HepG2 (cell line): Measurements from ENCODE around the gene ZBTB26. TPM values are rescaled to one million over a fixed set of nuclear protein-coding genes. Genes with fewer than 3 reads are reported as not detected.

Experiments used
- CEBPB ChIP-seq: IDR thresholded peaks from 2 replicates; pipeline ENCODE4 v1.6.1; 2011; ENCODE audit warnings: low read depth, low read length, improper control_type of control experiment, borderline replicate concordance
- JARID2 ChIP-seq: sonication (generic); formaldehyde crosslinking; IDR thresholded peaks from 2 replicates; pipeline ENCODE4 v1.8.1; 2023; ENCODE audit warnings: missing genetic modification reagents, inconsistent platforms; ENCODE audit not compliant: insufficient replicate concordance
- NONO ChIP-seq, 2 experiments: fragments of 450-650 bp in 1 of 2; sonication (generic) in 1 of 2; formaldehyde crosslinking in 1 of 2; IDR thresholded peaks in 1 of 2; conservative IDR thresholded peaks in 1 of 2; 2 replicates each; pipeline versions ENCODE4 v1.6.1 to v1.8.0; 2017 to 2022; ENCODE audit warnings: mild to moderate bottlenecking in 1 of 2, missing genetic modification reagents in 1 of 2, moderate library complexity in 1 of 2
- PAXIP1 ChIP-seq: sonication (generic); formaldehyde crosslinking; conservative IDR thresholded peaks from 2 replicates; pipeline ENCODE4 v1.4.0; 2020; ENCODE audit warnings: mild to moderate bottlenecking, missing genetic modification reagents, moderate library complexity
- POLR2AphosphoS2 ChIP-seq: IDR thresholded peaks from 2 replicates; pipeline ENCODE4 v1.6.1; 2011; ENCODE audit warnings: low read depth, low read length, improper control_type of control experiment
- SYNCRIP ChIP-seq: fragments of 200-400 bp; formaldehyde crosslinking; IDR thresholded peaks from 2 replicates; pipeline ENCODE4 v1.6.1; 2018; ENCODE audit warnings: mild to moderate bottlenecking, low read depth, low read length; ENCODE audit not compliant: insufficient read depth
- TBX3 ChIP-seq: fragments of 450-650 bp; IDR thresholded peaks from 2 replicates; pipeline ENCODE4 v1.6.1; 2017; ENCODE audit warnings: antibody characterized with exemption, mild to moderate bottlenecking, inconsistent platforms, borderline replicate concordance
- ZFP90 ChIP-seq: sonication (generic); formaldehyde crosslinking; IDR thresholded peaks from 2 replicates; pipeline ENCODE4 v1.8.0; 2022; ENCODE audit warnings: missing genetic modification reagents, mild to moderate bottlenecking, inconsistent platforms, borderline replicate concordance
- ZNF232 ChIP-seq: sonication (generic); formaldehyde crosslinking; IDR thresholded peaks from 2 replicates; pipeline ENCODE4 v1.4.0; 2020; ENCODE audit warnings: missing genetic modification reagents, borderline replicate concordance
- ZNF263 ChIP-seq: sonication (generic); formaldehyde crosslinking; IDR thresholded peaks from 2 replicates; pipeline ENCODE4 v1.4.0; 2020; ENCODE audit warnings: missing genetic modification reagents
- ZNF318 ChIP-seq: sonication (generic); formaldehyde crosslinking; IDR thresholded peaks from 2 replicates; pipeline ENCODE4 v1.4.0; 2020; ENCODE audit warnings: mild to moderate bottlenecking, missing genetic modification reagents
- polyA plus RNA-seq, 8 experiments: library from polyadenylated mRNA; depleted of rRNA in 3 of 8; stranded (reverse) in 7 of 8; unstranded in 1 of 8; fragments of >200 nt; fragmentation: Illumina TruSeq in 4 of 8; extraction: Trizol in 4 of 8; gene quantifications; 2 replicates each; pipeline versions ENCODE4 v1.2.1 to v1.2.3, GENCODE V29; 2011 to 2016; ENCODE audit warnings: low read depth in 4 of 8, missing spikeins in 1 of 8, mixed read lengths in 1 of 8; ENCODE audit not compliant: insufficient read depth in 1 of 8
- total RNA-seq, 5 experiments: library from RNA; depleted of rRNA; stranded (reverse); fragments of >200 nt; fragmentation: Illumina TruSeq; extraction: Trizol; gene quantifications; 2 replicates each; pipeline ENCODE4 v1.2.3, GENCODE V29; 2016; ENCODE audit warnings: low read depth in 1 of 5
- TF ChIP-seq, protein P1 (sequence below): sonication (generic); formaldehyde crosslinking; IDR thresholded peaks from 2 replicates; pipeline ENCODE4 v1.8.1; 2022; ENCODE audit warnings: low read depth, mild to moderate bottlenecking, missing genetic modification reagents

Gene ZBTB26
- total and polyA plus RNA-seq, 2 of the 13 experiments (the other 11 are each of a cell fraction or from before 2014, with no cell fraction given), result 4.5 to 8.6 TPM

DNA sequence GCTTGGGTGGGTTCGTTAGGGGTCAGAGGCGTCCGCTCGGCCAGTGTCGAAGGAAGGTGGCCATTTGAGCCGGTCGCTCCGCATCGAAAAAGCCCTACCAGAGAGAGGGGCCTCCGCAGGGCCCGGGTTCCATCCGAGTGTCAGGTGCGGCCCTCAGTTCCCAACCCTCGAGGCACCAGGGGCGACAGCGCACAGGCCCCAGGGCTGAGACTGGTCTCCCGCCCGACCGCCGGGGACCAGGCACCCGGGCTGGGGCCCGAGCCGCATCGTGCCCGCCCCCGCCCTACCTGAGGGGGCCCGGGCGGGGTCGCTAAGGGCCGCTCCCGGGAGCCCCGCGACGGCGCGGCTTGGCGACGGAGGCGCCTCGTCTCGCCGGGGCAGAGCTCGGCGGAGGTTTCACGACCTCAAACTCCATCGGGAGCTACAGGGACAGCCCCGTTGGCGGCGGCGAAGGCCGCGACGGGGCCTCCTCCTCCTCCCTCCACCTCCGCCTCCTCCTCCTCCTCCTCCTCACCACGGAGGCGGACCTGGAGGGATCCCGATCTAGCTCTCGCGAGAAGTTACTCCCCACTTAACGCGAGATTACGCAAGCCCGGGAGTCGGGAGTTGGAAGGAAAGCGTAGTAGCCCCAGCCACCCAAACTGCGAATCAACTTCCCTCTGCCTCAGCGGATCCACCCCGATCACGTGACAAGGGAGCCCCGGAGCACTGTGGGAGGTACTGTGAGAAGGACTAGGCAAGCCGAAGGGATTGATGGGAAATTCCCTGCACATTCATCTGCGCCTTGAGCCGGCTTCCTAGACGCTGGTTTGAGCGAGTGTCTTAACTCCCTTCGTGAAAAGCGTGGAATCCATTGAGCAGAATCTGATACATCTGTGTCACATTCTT is 26.2 kb downstream of the ZBTB26 start, which contains the start of gene RC3H2 (continued):
- TF ChIP-seq NONO (IDR thresholded peaks at IDR 0.05) (no peak), NONO (CRISPR knock-in tag; conservative IDR thresholded peaks at IDR 0.05) (peak; percentile 78), ZFP90 (CRISPR knock-in tag) (peak; percentile 81), CEBPB (peak; percentile 97), ZNF232 (CRISPR knock-in tag) (no peak), POLR2AphosphoS2 (no peak), SYNCRIP (no peak), PAXIP1 (CRISPR knock-in tag) (peak; percentile 32; the same call in 1 of the 2 replicates), JARID2 (CRISPR knock-in tag) (no peak), TBX3 (no peak), ZNF318 (no peak), ZNF263 (CRISPR knock-in tag) (peak; percentile 97)
- TF ChIP-seq, protein P1, sequence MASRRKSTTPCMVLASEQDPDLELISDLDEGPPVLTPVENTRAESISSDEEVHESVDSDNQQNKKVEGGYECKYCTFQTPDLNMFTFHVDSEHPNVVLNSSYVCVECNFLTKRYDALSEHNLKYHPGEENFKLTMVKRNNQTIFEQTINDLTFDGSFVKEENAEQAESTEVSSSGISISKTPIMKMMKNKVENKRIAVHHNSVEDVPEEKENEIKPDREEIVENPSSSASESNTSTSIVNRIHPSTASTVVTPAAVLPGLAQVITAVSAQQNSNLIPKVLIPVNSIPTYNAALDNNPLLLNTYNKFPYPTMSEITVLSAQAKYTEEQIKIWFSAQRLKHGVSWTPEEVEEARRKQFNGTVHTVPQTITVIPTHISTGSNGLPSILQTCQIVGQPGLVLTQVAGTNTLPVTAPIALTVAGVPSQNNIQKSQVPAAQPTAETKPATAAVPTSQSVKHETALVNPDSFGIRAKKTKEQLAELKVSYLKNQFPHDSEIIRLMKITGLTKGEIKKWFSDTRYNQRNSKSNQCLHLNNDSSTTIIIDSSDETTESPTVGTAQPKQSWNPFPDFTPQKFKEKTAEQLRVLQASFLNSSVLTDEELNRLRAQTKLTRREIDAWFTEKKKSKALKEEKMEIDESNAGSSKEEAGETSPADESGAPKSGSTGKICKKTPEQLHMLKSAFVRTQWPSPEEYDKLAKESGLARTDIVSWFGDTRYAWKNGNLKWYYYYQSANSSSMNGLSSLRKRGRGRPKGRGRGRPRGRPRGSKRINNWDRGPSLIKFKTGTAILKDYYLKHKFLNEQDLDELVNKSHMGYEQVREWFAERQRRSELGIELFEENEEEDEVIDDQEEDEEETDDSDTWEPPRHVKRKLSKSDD (CRISPR knock-in tag), result no peak
